Activated CD4-positive, alpha-beta T cell treated with anti-CD3 and anti-CD28 coated beads, Interleukin-2, amount 50 U/mL, for 48 hours (primary cell): Measurements from ENCODE around the gene RASA3.

Source experiments
- DNase-seq, 2 experiments: peaks; one replicate each; pipeline ENCODE4 v3.0.0-alpha.2; 2020

The RASA3 gene

DNA sequence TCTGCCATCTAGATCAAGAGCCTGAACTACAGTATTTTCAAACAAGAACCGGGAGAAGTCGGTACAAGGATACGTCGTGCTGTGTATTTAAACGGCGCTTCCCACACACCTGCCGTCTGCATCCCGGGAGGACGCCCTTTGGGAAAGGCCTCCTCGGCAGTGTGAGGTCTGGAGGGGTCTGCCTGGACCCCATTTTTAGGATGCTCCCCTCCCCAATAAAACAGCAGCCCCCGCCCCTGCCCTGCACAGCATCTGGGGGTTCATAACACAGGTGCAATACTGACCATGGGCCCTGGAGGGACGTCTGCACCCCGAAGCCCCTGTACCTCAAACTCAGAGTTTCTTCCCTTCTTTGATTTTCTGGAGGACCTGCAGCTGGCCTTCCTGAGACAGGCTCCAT lies 154.4 kb downstream of the RASA3 start:
- DNase-seq = no peak

DNA sequence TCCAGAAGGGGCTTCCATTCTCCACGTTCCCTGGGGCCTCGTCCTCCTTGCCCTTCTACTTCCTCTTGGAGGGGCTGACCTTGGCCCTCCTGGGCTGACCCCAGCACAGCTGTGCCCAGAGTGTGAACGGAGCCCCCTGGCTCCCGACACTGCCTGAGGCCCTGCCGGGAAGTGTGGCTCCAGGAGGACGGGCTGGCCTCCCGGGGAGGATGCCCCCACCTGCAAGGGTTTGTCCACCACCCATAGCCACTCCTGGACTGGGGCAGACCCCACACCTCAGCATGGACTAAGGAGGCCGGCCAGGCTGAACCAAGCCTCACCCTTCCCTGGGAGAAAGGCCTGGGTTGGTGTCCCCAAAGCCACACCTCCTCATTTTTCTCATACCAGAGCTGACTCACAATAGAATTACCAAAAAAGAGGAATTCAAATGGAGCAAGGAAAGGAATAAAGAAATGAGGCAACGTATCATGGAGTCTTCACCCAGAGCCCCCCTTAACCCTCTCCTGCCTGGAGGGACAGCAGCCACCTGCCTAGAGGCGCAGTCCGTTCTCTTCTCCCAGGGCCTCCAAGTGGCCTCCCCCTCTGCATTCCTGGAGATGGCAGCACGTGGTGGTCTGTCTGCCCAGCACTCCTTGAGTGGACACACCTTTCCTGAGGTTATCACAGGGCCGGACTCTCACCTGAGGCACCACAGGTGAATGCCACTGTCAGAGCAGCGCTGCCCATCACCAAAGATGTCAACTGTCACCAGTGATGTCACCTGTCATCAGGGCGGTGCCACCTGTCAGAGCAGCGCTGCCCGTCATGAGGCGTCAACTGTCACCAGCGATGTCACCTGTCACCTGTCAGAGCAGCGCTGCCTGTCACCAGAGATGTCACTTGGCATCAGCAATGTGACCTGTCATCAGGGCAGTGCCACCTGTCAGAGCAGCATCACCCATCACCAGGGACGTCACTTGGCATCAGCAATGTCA lies 155.4 kb downstream of the RASA3 start:
- DNase-seq = no peak

DNA sequence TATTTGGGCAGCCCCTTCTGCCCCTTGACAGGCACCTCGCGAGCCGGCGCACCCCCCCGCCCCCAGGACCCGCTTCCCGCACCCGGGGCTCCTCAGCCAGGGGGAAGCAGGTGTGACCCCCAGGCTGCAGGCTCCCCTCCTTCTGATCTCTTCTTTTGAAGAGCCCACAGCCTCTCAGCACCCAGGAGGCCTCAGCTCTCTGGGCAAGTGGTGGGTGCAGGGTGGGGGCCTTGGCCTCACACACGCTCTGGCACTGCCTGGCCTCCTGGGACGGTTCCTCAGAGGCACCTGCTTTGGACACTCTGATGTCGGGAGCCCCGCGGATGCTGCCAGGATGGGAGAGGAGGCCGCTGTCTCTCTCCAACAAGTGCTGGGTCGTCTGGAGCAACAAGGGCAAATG lies 157.0 kb downstream of the RASA3 start:
- DNase-seq = no peak

DNA sequence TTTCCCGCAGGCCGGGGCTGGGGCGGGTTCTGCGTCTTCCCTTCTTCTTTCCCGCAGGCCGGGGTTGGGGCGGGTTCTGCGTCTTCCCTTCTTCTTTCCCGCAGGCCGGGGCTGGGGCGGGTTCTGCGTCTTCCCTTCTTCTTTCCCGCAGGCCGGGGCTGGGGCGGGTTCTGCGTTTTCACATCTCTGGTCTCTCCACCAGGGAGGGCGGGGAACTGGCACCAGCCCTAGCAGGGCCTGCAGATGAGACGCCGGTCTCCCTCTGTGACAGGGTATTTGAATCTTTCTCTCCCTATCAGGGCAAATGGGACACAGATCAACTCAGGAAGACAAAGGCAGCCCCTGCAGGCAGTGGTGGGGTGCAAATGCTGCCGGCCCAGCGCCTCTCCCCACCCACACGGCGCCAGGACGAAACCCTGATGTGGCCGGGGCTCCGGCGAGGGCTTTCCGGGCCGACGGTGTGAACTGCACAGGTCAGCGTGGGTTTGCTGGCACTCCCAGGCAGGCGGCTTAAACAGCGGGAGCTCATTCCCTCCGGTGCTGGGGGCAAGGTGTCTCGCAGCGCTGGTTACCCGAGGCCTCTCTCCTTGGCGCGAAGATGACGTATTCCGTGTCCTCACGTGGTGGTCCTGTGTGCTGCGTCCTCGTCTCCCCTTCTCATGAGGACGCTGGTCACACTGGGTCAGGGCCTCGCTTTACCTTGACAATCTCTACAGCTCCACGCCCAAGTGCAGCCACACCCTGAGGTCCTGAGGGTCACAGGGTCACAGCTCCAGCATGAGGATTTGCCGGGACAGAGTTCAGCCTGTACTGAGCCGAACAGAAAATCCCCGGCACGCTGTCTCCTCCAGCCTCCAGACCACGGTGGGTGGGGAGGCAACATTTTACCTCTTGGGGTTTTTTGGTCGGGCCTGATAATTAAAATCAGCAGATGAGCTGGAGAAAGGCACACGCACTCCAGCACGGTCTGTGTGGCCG lies 157.8 kb downstream of the RASA3 start:
- no peak for DNase-seq

DNA sequence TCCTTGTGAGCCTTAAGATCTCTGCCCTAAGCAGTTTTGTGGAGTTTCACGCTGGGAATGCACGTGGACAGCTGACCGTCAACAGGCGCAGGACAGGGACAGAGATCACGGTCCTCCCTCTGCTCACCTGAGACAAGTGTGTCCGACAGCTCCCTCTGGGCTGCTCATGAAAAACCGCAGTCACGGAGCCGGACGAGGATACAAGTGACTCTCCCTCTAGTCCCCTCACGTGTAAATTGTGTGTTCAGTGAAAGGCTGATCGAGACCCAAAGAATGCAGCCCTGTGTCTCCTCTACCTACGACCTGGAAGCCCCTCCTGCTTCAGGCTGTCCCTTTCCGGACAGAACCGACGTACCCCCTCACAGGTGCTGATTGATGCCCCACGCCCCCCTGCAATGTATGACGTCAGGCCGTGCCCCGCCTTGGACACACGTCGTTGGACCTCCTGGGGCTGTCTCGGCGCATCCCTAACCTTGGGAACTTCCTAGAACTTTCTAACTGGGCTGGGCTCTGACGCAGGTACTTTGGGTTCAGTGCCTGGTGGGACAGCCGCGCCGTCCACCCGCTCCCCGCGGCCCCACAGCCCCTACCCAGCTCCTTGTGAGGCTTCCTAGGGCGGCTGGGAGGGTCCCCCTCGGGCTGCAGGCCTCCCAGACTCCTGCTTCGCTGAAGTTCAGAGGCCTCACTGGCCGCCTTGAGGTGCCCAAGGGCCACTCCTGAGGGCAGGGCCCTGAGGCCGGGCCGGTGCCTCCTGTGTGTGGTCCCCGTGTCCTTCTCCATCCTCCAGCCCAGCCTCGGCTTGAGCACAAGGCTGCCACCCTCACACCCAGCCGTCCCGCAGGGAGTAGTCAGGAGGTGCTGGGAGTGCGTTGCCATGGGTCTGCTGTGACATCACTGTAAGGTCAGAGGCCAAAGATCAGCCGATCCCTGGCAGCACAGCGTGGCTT lies 158.9 kb downstream of the RASA3 start, which contains the start of gene C13orf46:
TSS of gene C13orf46 (minus strand) at position 859 of the 947 bp plus-strand sequence. CDS start at position 780, 79 bp downstream.
- no peak for DNase-seq

DNA sequence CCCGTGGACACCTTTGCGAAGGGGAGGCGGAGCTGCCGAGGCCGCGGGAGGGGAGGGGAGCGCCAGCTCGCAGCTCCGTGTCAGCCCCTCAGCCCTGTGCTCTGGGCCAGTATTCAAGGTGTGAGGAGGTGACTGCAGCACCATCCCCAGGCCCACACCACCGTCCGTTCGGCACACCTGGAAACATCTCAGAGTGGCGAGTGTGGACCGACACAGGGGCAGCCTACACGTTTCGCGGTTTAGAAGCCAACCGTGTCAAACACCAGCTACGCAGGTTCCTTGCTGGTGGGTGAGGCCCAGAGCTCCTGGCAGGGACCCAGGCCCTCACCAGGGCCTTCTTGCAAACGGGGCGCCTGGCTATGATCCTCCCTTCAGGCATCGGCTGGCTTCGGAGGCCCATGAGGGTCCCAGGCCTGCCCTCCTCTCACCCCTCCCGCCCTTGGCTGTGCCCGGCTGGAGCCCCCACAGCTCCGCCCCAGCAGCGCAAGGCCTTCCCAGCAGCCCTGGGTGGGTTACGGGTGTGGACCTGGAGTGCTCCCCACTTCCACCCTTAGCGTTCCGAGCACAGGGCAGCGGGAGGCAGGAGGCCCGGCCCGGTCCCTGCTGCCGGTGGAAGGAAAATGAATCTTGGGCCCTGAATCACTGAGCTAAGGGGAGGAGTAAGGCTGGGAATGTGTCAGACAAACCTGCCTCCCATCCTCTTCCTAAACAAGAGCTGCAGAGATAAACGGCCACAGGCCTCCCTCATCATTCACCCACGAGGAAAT lies 159.8 kb downstream of the RASA3 start:
- no peak for DNase-seq

DNA sequence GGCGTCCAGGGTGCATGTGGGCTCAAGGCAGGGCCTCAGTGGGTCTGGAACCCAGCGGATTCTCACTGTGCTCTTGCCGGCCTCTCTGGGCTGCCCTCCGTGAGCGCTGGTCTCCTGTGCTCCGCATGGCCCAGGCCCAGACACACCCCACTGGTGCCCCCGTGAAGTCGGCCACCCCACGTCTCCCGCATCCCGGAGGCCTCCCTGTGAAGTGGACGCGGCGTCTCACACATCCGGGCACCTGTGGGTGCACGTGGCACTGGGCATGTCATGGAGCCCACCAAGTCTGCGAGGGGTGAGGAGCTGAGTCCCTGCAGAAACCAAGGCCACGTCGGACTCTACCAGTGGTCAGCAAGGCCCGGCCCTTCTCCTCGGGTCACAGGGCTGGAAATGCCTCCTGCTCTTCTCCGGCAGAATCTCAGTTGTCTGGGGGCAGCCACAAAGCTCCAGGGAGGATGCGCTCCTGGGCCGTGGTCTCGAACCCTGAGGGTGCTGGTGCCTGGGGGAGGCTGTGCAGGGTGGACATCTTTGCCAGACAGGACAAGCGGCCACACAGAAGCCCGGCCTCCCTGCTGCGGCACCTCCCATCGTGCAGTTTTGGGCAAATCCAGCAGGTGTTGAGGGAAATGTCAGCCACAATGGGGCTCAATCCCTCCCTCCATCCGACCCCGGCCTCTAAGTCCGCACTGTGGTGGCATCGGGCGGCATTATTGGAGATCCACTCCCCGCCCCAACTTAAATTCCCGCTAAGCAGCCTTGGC lies 160.8 kb downstream of the RASA3 start:
- DNase-seq = no peak

DNA sequence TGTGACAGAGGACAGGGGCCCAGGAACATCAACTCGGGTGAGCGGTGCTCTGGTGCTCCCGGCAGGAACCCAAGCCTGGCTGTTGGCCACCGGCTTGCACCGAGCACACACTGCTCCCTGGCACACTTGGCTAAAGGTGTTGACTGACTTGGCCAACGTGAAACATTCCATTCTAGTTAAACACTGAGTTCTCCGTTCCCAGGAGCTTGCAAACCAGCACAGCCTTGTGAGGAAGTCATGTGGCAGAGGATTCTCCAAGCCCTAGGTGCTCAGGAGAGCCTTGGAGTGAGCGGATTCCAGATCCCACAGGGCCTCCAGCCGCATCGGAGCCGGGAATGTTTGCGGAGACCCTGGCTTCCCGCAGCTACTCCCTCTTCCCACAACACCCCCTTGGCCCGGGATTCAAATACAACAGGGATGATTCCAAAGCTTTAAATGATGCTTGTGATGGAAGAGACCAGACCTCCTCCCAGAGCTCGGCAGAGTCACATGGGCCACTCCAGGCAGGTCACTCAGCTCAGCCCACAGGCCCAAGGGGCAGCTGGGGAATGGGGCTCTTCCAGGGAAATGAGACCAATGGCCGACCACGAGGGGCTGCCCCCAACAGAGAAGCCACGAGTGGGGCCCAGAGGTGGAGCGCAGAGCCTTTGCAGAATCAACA lies 161.5 kb downstream of the RASA3 start:
- no peak for DNase-seq

DNA sequence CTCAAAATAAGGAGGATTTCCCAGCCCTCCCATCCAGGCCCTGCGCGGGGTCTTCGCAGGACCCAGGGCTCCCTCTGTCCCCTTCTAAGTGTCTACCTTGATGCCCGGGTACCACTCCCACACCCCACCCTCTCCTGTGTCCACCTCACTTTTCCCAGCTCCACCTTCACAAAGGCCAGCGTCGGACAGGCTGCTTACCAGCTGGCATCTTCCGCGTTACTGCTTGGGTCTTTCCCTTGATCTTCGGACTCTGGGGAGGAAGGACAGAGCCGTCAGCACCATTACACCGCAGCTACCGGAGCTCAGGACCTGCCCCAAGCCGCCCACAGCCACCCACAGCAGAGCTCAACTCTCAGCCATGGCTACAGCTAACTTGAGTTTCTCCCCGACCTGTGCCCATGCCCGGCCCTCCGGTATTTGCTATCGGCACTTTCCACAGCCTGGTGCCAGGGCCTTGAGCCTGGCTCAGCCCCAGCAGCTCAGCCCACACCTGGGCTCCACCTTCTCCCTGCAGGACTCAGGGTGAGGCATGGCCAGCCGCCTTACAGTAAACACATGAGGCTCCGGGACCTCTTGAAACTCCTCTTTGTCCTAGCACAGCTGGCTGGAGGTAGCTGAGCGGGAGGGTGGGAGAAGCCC lies 162.3 kb downstream of the RASA3 start:
- DNase-seq = no peak

DNA sequence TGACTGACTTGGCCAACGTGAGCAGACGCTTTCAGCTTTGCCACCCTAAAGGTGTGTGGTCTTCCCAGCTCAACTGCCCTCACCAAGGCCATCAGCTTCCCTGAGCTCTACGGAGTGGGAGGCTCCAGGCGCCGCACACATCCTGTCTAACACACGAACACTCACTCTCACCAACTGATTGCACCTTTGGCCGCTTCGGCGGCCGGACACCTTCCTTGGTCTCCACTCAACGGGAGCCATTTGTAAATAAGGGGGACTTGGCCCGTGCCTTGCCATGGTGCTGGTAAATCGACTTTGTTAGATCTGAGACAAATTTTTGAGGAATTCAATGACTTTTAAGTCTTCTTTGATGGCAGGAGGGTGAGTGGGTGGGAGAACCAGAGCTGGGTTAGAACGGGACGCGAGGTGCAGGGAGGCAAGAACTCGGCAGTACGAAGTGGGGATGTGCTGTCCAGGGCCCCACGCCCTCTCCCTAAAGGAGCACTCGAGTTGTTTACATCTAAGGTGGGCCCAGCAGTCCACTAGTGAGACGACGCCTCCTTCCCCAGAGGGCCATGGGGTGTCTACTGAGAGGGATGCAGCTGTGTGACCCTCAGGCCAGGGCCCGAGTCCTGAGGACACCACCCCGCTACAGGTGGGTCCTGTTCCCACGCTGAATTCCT lies 163.0 kb downstream of the RASA3 start:
- DNase-seq = no peak

DNA sequence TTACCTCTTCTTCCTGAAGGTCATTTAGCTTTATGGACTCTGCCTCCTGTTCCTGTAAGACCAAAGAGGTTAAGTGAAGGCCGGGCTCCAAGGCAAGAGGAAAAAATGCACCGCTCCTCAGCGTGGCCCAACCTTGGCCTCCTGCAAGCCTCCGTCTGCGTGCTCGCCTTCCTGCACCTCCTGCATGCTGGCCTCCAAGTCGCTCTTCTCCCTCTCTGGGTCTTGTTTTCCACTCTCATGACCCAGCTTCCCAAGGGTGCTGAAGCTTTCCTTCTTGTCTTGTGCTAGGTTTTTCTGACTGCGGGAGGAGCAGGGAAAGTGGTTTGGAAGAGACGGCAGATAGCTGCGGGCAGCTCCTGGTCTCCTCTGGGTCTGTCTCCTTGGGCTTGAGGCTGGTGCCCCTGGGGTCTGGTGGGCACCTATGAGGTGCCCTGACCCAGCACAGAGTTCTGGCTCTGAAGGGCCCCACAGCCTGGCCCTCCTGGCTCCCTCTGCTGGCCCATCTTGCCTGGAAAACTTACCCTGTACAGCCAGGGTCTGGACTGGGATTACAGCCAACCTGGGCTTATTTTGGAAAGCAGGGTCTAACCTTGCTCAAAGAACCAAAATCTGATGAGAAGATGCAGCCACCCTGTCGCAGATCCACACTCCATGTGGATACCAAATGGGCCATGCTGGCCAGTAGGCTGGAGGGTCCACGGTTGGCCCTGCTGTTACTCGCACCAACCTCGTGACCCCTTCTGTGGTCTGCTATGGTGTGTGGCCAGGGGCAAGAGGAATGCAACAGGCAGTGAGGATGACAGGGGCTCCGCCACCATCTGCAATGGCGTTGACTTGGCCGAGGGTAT lies 163.7 kb downstream of the RASA3 start:
- DNase-seq = no peak

DNA sequence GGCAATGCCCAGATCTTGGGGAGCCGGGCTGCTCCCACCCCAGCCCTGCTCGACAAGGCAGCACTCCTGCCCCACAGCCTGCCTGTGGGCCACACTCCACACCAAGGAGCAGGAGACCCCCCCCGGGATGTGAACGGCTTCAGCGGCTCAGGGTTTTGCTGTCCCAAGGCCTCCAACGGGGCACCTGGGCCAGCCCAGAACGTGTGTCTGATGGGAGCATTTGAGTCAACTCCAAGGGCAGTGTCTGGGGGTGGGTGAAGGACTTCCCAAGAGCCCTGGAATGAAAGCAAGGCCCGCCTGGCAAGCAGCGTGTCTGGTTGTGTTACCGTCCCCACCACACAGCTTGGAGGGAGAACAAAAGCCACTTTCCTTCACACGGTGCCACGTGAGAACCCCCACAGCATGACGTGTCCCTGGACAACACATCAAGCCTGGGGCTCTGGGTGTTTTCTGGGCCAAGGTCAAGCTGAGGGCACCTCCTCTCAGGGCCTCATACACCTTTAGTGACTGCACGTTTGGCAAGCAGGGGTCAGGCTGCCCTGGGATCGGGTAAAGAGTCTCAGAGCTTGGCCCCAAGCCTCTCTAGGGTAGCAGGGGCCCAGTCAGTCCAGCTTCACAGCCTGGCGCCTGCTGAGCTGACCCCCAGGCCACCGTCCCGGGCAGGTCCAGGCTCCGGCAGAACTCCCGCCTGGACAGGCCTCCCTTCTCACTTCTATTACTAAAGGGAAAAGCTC lies 164.5 kb downstream of the RASA3 start:
- no peak for DNase-seq

DNA sequence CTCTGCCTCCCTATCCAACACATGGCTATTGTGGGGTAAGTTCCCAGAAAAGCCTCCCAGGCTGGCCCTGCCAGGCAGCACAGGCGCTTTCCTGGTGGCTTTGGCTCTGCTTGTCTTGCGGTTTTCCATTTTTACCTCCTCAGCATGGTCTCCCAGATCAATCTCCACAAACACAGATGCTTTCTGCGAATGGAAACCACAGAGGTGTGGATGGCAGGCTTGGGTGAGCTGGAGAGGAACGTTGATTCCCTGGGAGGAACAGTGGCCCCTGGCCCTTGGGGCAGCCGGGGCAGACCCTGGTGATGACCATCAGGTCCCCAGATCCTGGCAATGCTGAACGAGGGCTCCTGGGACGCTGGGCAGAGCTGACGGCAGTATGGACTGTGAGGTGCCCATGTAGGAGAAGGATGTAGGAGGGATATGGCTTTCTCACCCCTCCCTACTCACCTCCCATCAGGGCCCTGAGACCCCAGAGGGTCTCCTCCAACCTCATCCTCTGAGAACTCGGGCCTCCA lies 165.2 kb downstream of the RASA3 start:
- no peak for DNase-seq

DNA sequence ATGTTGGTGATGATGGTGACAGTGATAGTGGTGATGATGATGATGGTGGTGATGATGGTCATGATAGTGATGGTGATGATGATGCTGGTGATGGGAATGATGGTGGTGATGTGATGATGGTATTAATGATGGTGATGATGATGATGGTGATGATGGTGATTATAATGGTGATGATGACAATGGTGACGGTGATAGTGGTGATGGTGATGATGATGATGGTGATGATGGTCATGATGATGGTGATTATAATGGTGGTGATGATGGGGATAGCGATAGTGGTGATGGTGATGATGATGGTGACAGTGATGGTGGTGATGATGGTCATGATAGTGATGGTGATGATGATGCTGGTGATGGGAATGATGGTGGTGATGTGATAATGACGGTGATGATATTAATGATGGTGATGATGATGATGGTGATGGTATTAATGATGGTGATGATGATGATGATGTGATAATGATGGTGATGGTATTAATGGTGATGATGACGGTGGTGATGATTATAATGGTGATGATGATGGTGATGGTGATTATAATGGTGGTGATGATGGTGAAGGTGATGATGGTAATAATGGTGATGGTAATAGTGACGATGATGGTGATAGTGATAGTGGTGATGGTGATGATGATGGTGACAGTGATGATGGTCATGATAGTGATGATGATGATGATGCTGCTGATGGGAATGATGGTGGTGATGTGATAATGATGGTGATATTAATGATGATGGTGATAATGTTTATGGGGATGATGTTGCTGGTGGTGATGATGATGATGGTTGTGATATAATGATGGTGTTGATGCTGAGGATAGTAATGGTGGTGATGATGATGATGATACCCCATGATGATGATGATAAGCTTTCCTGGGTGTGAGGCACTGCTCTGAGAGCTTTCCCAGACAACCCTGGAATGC lies 166.2 kb downstream of the RASA3 start:
- no peak for DNase-seq

DNA sequence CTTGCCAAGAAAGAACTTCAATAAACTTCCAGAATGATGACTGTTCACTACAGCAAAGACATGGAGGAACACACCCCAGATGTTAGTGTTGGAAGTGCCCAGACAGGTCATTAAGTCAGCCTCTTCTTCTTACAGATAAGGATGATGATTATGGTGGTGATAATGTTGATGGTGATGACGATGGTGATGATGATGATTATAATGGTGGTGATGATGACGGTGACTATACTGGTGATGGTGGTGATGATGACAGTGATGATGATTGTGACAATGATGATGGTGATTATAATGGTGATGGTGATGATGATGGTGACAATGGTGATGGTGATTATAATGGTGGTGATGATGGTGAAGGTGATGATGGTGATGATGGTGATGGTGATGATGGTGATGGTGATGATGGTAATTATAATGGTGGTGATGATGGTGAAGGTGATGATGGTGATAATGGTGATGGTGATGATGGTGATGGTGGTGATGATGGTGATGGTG lies 167.0 kb downstream of the RASA3 start:
- no peak for DNase-seq
